MM.1S (cell line): ENCODE measurements around the gene DNAAF5.

Experiments used
- DNase-seq: peaks from one replicate; pipeline ENCODE4 v3.0.0-alpha.2; 2015
- H2AFZ ChIP-seq: fragments of 300-600 bp; sonication (generic); 2 replicates; pipeline ENCODE4 v1.6.0; 2016; ENCODE audit warnings: antibody characterized with exemption, low read length
- H3F3A ChIP-seq: fragments of 300-600 bp; sonication (generic); 2 replicates; pipeline ENCODE4 v1.6.1; 2016; ENCODE audit warnings: mild to moderate bottlenecking, antibody characterized with exemption, low read length, moderate library complexity, mixed read lengths; ENCODE audit not compliant: insufficient read depth
- H3K27ac ChIP-seq: fragments of 300-600 bp; sonication (generic); 2 replicates; pipeline ENCODE4 v1.5.1; 2016; ENCODE audit warnings: mild to moderate bottlenecking, low read length
- H3K27me3 ChIP-seq: fragments of 300-600 bp; sonication (generic); replicated peaks from 2 replicates; pipeline ENCODE4 v1.6.0; 2016; ENCODE audit warnings: low read length; ENCODE audit not compliant: insufficient read depth
- H3K36me3 ChIP-seq: fragments of 300-600 bp; sonication (generic); replicated peaks from 2 replicates; pipeline ENCODE4 v1.6.1; 2016; ENCODE audit warnings: mild to moderate bottlenecking, low read length, mixed read lengths; ENCODE audit not compliant: insufficient read depth
- H3K4me1 ChIP-seq: fragments of 300-600 bp; sonication (generic); 2 replicates; pipeline ENCODE4 v1.6.1; 2016; ENCODE audit warnings: low read length, mixed read lengths
- H3K4me2 ChIP-seq: fragments of 300-600 bp; sonication (generic); 2 replicates; pipeline ENCODE4 v1.6.0; 2016; ENCODE audit warnings: low read depth, low read length
- H3K4me3 ChIP-seq: fragments of 300-600 bp; sonication (generic); 2 replicates; pipeline ENCODE4 v1.5.1; 2016; ENCODE audit warnings: low read length, mixed read lengths
- H3K79me2 ChIP-seq: fragments of 300-600 bp; sonication (generic); 2 replicates; pipeline ENCODE4 v1.6.1; 2016; ENCODE audit warnings: mixed run types, low read length, mixed read lengths
- H3K9ac ChIP-seq: fragments of 300-600 bp; sonication (generic); 2 replicates; pipeline ENCODE4 v1.6.1; 2016; ENCODE audit warnings: low read length, mixed read lengths
- H3K9me2 ChIP-seq: fragments of 300-600 bp; sonication (generic); replicated peaks from 2 replicates; pipeline ENCODE4 v1.6.1; 2016; ENCODE audit warnings: mild to moderate bottlenecking, low read length, mixed read lengths; ENCODE audit not compliant: insufficient read depth
- H3K9me3 ChIP-seq: fragments of 300-600 bp; sonication (generic); replicated peaks from 2 replicates; pipeline ENCODE4 v1.6.1; 2016; ENCODE audit warnings: mild to moderate bottlenecking, low read length, mixed read lengths; ENCODE audit not compliant: insufficient read depth
- H4K20me1 ChIP-seq: fragments of 300-600 bp; sonication (generic); 2 replicates; pipeline ENCODE4 v1.6.1; 2016; ENCODE audit warnings: mild to moderate bottlenecking, low read length, moderate library complexity, mixed read lengths; ENCODE audit not compliant: insufficient read depth
- CTCF ChIP-seq: fragments of 300-600 bp; sonication (generic); IDR thresholded peaks from 2 replicates; pipeline ENCODE4 v1.5.1; 2016; ENCODE audit warnings: antibody characterized with exemption, low read length, mixed read lengths
- EZH2 ChIP-seq: fragments of 300-600 bp; sonication (generic); optimal IDR thresholded peaks from 2 replicates; pipeline ENCODE3; 2017; ENCODE audit warnings: low read depth, mild to moderate bottlenecking, antibody characterized with exemption, low read length, mixed read lengths
- EZH2phosphoT487 ChIP-seq: fragments of 300-600 bp; sonication (generic); IDR thresholded peaks from 2 replicates; pipeline ENCODE4 v1.6.1; 2018; ENCODE audit warnings: antibody characterized with exemption, low read length

Gene DNAAF5

GRCh38 chr7:691361-692045 is 35.0 kb upstream of the DNAAF5 start:
- DNase-seq, result no peak
- Histone ChIP-seq H3K4me1 (no peaks in the 10 kb centered on the region), H3F3A (no peaks in the 10 kb centered on the region), H3K9ac (no peak overlapping the region), H3K4me2 (no peak overlapping the region), H2AFZ (no peak overlapping the region), H3K4me3 (no peak overlapping the region), H3K79me2 (no peaks in the 10 kb centered on the region), H3K27ac (no peak overlapping the region), H3K27me3 (no peaks in the 10 kb centered on the region), H3K9me3 (no peaks in the 10 kb centered on the region), H3K36me3 (no peaks in the 10 kb centered on the region), H4K20me1 (no peaks in the 10 kb centered on the region), H3K9me2 (no peaks in the 10 kb centered on the region)
- TF ChIP-seq EZH2phosphoT487, result no peak
- no peak for TF ChIP-seq CTCF
- TF ChIP-seq EZH2, result no peak

GRCh38 chr7:693280-693679 is 33.2 kb upstream of the DNAAF5 start:
- no peak for DNase-seq
- Histone ChIP-seq H3K9me2 (no peaks in the 10 kb centered on the region), H3K4me2 (no peak overlapping the region), H3K9me3 (no peaks in the 10 kb centered on the region), H2AFZ (no peak overlapping the region), H3K4me1 (no peaks in the 10 kb centered on the region), H3K36me3 (no peaks in the 10 kb centered on the region), H4K20me1 (no peaks in the 10 kb centered on the region), H3K27me3 (no peaks in the 10 kb centered on the region), H3F3A (no peaks in the 10 kb centered on the region), H3K9ac (no peak overlapping the region), H3K4me3 (no peak overlapping the region), H3K27ac (no peak overlapping the region), H3K79me2 (no peaks in the 10 kb centered on the region)
- TF ChIP-seq EZH2, result no peak
- TF ChIP-seq EZH2phosphoT487, result no peak
- no peak for TF ChIP-seq CTCF

GRCh38 chr7:696426-696811 is 30.1 kb upstream of the DNAAF5 start:
- no peak overlapping the region for H3K9ac ChIP-seq

More at GRCh38 chr7:696426-696811, 30.1 kb upstream of the DNAAF5 start:
- TF ChIP-seq EZH2 (no peak), CTCF (no peak), EZH2phosphoT487 (no peak)
- no peak overlapping the region for H2AFZ ChIP-seq
- H3K27me3 ChIP-seq, result no peaks in the 10 kb centered on the region
- no peaks in the 10 kb centered on the region for H3K36me3 ChIP-seq
- no peak overlapping the region for H3K4me2 ChIP-seq
- no peaks in the 10 kb centered on the region for H4K20me1 ChIP-seq
- no peaks in the 10 kb centered on the region for H3F3A ChIP-seq
- H3K4me3 ChIP-seq, result no peak overlapping the region
- no peak for DNase-seq
- H3K9me2 ChIP-seq, result no peaks in the 10 kb centered on the region
- no peaks in the 10 kb centered on the region for H3K9me3 ChIP-seq
- no peaks in the 10 kb centered on the region for H3K4me1 ChIP-seq
- no peaks in the 10 kb centered on the region for H3K79me2 ChIP-seq
- no peak overlapping the region for H3K27ac ChIP-seq
